ENCODE data around the gene MTMR6. TPM values are rescaled to one million over a fixed set of nuclear protein-coding genes. Genes with fewer than 3 reads are reported as not detected.
A peak's percentile ranks its signal among the peaks of the same experiment; 100 is the strongest.

MTMR6 gene
- polyA plus RNA-seq, 1 donor from 2014 or later: 45.4 TPM

DNA sequence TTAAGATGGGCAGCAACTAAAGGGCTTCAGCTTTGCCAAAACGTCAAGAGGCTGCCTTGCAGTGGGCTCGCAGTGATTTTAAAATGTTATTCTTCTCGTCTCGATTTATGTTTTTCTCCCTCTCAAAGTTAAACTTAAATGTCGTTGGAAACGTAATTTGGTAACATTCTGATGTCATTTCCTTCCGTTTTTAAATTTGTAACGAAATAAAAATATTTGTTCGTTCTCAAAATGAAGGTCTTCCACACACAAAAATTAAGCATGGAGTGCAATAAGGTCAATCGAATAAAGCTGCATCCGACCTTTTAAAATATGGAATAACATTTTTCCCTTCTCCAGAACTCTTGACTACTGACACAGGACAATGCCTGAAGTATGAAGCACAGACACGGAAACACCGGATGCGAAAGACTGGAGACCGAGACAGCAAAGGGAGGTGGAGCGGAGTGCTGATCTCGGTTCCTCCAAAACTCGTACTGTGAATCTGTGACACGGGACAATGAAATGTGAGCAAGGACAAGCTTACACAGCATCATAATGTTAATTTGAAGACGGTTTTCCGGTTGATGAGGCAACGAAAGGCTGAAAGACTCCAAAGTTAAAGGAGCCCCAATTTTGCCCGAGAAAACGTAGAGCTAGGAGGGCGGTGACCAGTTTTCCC, 850 bp downstream of the MTMR6 start:
- Histone ChIP-seq H3K9ac (ENCODE audit: low read length) (peak overlapping the region; percentile 91), H3K4me3 (ENCODE audit: low read length) (peak overlapping the region; percentile 77), H3K9me2 (ENCODE audit: insufficient read depth, low read length) (no peaks in the 10 kb centered on the region), H3K27me3 (ENCODE audit: insufficient read depth, low read depth, low read length) (no peaks in the 10 kb centered on the region), H3K4me2 (ENCODE audit: low read length) (peak overlapping the region; percentile 68), H3K27ac (ENCODE audit: low read length) (peak overlapping the region; percentile 85), H3K79me2 (replicated peaks; ENCODE audit: insufficient read depth, low read length) (peaks cover 37% of the 10 kb centered on the region), H3K36me3 (ENCODE audit: insufficient read depth, low read length) (no peaks in the 10 kb centered on the region), H3K9me3 (ENCODE audit: low read length) (no peaks in the 10 kb centered on the region), H2AFZ (ENCODE audit: low read depth, low read length) (peak overlapping the region; percentile 71), H4K20me1 (ENCODE audit: insufficient read depth) (no peaks in the 10 kb centered on the region), H3F3A (ENCODE audit: insufficient read depth, low read length, poor library complexity, severe bottlenecking) (no peaks in the 10 kb centered on the region)
- TF ChIP-seq POLR2AphosphoS5 (IDR thresholded peaks at IDR 0.05): peak; percentile 24
- no peak for TF ChIP-seq TAF1 (IDR thresholded peaks at IDR 0.05; ENCODE audit: low read depth)
- TF ChIP-seq, protein P1, sequence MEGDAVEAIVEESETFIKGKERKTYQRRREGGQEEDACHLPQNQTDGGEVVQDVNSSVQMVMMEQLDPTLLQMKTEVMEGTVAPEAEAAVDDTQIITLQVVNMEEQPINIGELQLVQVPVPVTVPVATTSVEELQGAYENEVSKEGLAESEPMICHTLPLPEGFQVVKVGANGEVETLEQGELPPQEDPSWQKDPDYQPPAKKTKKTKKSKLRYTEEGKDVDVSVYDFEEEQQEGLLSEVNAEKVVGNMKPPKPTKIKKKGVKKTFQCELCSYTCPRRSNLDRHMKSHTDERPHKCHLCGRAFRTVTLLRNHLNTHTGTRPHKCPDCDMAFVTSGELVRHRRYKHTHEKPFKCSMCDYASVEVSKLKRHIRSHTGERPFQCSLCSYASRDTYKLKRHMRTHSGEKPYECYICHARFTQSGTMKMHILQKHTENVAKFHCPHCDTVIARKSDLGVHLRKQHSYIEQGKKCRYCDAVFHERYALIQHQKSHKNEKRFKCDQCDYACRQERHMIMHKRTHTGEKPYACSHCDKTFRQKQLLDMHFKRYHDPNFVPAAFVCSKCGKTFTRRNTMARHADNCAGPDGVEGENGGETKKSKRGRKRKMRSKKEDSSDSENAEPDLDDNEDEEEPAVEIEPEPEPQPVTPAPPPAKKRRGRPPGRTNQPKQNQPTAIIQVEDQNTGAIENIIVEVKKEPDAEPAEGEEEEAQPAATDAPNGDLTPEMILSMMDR (IDR thresholded peaks at IDR 0.05; ENCODE audit: poor library complexity, severe bottlenecking): no peak
- TF ChIP-seq RAD21 (conservative IDR thresholded peaks at IDR 0.05): no peak
- TF ChIP-seq EP300 (conservative IDR thresholded peaks at IDR 0.05; ENCODE audit: poor library complexity, severe bottlenecking): no peak
- TF ChIP-seq SMC3 (conservative IDR thresholded peaks at IDR 0.05; ENCODE audit: poor library complexity): no peak
- TF ChIP-seq, protein P2, sequence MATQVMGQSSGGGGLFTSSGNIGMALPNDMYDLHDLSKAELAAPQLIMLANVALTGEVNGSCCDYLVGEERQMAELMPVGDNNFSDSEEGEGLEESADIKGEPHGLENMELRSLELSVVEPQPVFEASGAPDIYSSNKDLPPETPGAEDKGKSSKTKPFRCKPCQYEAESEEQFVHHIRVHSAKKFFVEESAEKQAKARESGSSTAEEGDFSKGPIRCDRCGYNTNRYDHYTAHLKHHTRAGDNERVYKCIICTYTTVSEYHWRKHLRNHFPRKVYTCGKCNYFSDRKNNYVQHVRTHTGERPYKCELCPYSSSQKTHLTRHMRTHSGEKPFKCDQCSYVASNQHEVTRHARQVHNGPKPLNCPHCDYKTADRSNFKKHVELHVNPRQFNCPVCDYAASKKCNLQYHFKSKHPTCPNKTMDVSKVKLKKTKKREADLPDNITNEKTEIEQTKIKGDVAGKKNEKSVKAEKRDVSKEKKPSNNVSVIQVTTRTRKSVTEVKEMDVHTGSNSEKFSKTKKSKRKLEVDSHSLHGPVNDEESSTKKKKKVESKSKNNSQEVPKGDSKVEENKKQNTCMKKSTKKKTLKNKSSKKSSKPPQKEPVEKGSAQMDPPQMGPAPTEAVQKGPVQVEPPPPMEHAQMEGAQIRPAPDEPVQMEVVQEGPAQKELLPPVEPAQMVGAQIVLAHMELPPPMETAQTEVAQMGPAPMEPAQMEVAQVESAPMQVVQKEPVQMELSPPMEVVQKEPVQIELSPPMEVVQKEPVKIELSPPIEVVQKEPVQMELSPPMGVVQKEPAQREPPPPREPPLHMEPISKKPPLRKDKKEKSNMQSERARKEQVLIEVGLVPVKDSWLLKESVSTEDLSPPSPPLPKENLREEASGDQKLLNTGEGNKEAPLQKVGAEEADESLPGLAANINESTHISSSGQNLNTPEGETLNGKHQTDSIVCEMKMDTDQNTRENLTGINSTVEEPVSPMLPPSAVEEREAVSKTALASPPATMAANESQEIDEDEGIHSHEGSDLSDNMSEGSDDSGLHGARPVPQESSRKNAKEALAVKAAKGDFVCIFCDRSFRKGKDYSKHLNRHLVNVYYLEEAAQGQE (IDR thresholded peaks at IDR 0.05; ENCODE audit: borderline replicate concordance): no peak
- no peak for TF ChIP-seq EZH2 (IDR thresholded peaks at IDR 0.05; ENCODE audit: borderline replicate concordance, insufficient read depth, low read length, poor library complexity, severe bottlenecking)

DNA sequence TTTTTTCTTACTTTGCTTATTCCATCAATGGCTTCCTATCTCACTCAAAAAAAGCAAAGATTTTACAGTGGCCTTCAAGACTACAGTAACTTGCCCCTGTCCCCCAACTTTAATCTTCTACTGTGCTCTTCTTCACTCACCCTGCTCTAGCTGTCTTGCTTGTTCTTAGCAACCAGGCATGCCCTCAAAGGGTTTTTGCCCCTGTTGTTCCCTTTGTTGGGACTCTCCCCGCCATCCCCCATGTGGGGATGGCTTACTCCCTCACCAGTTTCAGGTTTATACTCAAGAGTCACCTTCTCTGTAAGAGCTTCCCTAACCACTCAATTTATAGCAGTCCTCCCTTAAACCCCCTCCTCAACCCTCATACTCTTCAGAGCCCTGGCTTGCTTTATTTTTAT, 5.4 kb downstream of the MTMR6 start:
- Histone ChIP-seq H3K9ac (ENCODE audit: low read length) (no peak overlapping the region), H3K4me2 (ENCODE audit: low read length) (no peak overlapping the region), H3K27ac (ENCODE audit: low read length) (no peak overlapping the region), H3K4me3 (ENCODE audit: low read length) (no peak overlapping the region), H3K36me3 (ENCODE audit: insufficient read depth, low read length) (no peaks in the 10 kb centered on the region), H3K27me3 (ENCODE audit: insufficient read depth, low read depth, low read length) (no peaks in the 10 kb centered on the region), H3K79me2 (replicated peaks; ENCODE audit: insufficient read depth, low read length) (peaks cover 37% of the 10 kb centered on the region), H3K9me2 (ENCODE audit: insufficient read depth, low read length) (no peaks in the 10 kb centered on the region), H3K9me3 (ENCODE audit: low read length) (no peaks in the 10 kb centered on the region), H3F3A (ENCODE audit: insufficient read depth, low read length, poor library complexity, severe bottlenecking) (no peaks in the 10 kb centered on the region), H2AFZ (ENCODE audit: low read depth, low read length) (no peak overlapping the region), H4K20me1 (ENCODE audit: insufficient read depth) (no peaks in the 10 kb centered on the region)
- TF ChIP-seq RAD21 (conservative IDR thresholded peaks at IDR 0.05) (no peak), EP300 (conservative IDR thresholded peaks at IDR 0.05; ENCODE audit: poor library complexity, severe bottlenecking) (no peak), MXI1 (conservative IDR thresholded peaks at IDR 0.05; ENCODE audit: poor library complexity, severe bottlenecking) (no peak), TAF1 (IDR thresholded peaks at IDR 0.05; ENCODE audit: low read depth) (no peak), POLR2AphosphoS5 (IDR thresholded peaks at IDR 0.05) (no peak)
- TF ChIP-seq, protein P2 (IDR thresholded peaks at IDR 0.05; ENCODE audit: borderline replicate concordance): no peak
- TF ChIP-seq, protein P1 (IDR thresholded peaks at IDR 0.05; ENCODE audit: poor library complexity, severe bottlenecking): no peak
